LNCAP (cell line): Measurements from ENCODE around the gene RBM23.

Experiments
- TF ChIP-seq, protein P1 (sequence below): fragments of 450-650 bp; IDR thresholded peaks from 2 replicates; pipeline ENCODE4 v1.5.1; 2017; ENCODE audit warnings: mild to moderate bottlenecking

The RBM23 gene

DNA sequence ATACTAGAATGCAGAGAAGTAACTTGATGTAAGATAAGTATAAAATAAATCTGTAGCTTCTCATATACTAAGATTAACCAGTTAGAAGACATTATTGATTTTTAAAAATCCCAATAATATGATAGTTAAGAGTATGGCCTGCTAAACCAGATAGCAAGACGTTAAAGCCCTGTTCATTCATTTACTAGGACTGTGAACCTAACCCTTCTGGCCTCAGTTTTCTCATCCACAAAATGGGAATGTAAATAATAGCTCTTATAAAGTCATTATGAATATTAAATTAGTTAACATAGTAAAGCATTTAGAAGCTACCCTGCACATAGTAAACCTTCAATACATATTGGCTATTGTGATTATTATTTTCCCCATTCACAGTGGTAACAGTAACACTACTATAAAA lies 16.2 kb upstream of the RBM23 start:
- TF ChIP-seq, protein P1, sequence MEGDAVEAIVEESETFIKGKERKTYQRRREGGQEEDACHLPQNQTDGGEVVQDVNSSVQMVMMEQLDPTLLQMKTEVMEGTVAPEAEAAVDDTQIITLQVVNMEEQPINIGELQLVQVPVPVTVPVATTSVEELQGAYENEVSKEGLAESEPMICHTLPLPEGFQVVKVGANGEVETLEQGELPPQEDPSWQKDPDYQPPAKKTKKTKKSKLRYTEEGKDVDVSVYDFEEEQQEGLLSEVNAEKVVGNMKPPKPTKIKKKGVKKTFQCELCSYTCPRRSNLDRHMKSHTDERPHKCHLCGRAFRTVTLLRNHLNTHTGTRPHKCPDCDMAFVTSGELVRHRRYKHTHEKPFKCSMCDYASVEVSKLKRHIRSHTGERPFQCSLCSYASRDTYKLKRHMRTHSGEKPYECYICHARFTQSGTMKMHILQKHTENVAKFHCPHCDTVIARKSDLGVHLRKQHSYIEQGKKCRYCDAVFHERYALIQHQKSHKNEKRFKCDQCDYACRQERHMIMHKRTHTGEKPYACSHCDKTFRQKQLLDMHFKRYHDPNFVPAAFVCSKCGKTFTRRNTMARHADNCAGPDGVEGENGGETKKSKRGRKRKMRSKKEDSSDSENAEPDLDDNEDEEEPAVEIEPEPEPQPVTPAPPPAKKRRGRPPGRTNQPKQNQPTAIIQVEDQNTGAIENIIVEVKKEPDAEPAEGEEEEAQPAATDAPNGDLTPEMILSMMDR = no peak

DNA sequence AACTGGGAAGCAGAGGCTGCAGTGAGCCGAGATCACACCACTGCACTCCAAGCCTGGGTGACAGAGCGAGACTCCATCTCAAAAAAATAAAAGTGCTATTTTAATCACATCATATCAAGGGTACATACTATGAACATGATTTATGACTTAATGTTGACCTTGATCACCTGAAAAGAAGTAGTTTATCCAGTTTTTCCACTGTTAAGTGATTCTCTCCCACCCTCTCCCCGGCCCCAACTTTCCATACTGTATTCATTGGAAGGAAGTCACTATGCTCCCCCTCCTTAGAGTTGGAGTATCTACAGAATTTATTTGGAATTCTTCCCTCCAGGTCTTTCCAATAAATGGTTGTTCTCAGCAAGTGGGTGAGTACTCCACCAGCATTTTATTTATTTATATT lies 13.2 kb upstream of the RBM23 start:
- TF ChIP-seq, protein P1 = no peak

DNA sequence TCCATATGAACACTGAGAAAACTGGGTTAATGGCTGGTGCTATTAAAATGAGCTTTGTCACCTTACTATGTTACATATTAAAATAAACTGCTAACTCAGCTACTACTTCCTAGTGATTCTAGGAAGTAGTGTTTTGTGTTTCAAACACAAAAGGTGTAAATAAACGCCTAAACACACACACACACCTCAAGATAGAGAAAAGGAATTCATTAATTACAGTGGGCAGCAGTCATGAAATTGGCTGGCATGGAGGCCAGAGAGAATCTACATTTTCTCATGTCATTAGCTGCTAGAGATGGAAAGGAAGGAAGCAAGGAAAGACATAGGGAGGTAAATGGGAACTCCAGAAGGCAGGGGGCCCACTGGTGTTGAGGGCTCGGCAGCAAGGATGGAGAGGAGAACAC lies 11.0 kb upstream of the RBM23 start:
- TF ChIP-seq, protein P1 = no peak

DNA sequence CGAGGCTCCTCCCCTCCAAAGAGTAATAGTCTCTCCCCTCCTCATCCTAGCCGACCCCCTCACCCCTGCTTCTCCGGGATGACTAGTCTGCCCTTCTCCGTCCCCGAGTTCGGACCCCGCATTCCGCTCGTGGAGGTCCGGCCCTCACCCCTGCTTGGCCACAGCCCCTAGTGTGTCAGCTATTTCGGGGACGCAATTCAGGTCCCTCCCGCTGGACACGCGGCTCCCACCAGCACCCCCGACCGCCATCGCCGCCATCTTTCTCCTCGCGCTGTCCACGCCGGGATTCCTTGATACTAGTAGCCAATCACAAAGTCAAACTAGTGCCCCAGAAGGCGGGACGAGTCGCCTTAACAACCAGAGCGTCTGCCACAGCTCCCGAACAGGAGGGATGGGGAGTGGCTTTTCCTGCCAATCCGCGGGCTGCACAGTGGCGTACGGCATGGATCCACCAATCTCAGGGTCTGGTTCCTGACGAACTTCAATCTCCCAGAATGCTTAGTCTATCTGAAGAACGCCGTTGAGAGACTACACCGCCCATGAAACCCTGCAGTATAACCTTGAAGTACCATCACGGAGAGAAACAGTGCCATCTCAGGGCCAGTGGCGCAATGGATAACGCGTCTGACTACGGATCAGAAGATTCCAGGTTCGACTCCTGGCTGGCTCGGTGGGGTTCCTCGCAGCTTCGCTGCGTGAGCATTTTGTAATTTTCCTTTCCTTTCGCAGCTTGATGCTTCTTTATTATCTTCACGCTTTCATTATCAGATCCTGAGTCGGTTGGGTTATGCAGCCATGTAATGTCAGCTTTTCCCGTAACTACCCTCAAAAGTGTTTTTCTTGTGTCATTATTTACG lies 10.4 kb upstream of the RBM23 start, which contains the start of gene PRMT5:
PRMT5 (minus strand) TSS at position 273 of the 857 bp plus-strand sequence; CDS start at position 258, 15 bp downstream.
- TF ChIP-seq, protein P1 = no peak

DNA sequence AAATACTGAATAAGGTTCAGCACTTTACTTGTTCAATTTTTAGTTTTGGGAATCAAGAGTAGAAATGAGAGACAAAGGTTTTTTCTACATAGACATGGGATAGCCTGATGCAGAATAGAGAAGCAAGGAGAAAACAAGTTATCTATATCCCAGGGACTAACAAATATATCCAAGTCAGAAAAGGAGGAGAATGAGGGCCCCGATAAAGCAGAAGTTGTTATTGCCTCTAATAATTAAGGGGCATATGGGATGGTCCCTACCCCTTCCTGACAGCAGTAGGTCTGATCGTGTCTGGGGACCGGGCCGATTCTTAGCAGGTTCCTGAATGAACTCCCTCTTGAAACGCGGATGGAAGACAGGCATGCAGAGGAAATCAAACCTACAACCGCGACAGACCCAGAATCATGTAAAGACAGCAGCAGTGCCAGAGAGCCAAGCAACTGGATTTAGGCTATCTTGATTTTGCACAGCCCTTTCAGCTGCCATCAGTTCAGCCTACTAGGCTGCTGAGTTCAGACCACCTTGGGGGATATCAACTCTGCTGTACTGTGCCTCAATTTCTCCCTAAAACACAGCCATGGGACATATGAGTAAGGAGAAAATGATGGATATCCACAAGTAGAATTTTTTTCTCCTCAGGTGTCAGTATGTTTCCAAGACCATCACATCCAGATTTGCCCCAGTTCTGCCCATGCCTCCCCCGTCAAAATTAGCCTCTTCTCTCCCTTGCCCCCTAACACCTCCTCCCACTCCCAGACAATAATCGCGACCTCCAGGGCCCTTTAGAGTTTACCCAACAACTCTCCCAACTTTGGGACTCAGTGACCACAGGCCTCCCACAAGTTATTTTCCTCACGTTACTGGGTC lies 9.5 kb upstream of the RBM23 start:
- TF ChIP-seq, protein P1 = no peak

DNA sequence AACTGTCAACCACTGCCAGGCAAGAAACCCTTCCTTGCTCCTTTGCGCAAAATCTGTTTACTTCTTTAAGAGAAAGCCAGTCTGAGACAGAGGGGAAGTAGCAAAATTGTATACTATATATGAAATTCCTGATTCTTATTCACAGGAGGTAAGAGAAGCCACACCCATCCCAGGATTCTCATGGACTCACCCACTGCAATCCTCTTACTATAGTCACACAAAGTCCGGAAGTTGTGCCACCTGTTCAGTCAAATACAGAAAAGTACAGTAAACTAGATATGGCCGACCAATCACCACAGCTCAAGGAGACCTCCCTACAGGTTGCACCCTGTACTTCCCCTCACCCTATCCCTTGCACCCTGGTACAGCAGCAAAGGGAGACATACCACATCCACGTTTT lies 7.4 kb upstream of the RBM23 start:
- TF ChIP-seq, protein P1 = no peak

DNA sequence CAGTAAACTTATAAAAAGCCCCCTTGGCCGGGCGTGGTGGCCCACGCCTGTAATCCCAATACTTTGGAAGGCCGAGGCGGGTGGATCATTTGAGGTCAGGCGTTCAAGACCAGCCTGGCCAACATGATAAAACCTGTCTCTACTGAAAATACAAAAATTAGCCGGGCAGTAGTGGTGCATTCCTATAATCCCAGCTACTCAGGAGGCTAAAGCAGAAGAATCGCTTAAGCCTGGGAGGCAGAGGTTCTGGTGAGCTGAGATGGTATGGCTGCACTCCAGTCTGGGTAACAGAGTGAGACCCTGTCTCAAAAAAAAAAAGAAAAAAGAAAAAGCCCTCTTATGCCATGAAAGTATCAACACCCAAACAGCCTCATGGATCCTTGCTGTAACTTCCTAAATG lies 6.6 kb upstream of the RBM23 start:
- TF ChIP-seq, protein P1 = no peak
